ENCODE data around the gene ZNRF1.

DNA sequence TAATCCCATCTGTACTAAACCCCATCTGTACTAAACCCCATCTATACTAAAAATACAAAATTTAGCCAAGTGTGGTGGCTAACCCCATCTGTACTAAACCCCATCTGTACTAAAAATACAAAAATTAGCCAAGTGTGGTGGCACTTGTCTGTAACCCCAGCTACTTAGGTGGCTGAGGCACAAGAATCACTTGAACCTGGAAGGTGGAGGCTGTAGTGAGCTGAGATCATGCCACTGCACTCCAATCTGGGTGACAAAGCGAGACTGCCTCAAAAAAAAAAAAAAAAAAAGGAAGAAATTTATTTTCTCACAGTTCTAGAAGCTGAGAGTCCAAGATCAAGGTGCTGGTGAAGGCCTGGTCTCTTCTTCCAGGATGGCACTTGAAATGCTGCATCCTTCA lies 161.6 kb downstream of the ZNRF1 start:
- TF ChIP-seq CREB1 (IDR thresholded peaks at IDR 0.05; ENCODE audit: low read depth) (no peak), ZBTB7A (IDR thresholded peaks at IDR 0.05; ENCODE audit: low read depth) (no peak), YY1 (IDR thresholded peaks at IDR 0.05; ENCODE audit: low read depth) (no peak), MAX (IDR thresholded peaks at IDR 0.05) (no peak), RAD21 (IDR thresholded peaks at IDR 0.05; ENCODE audit: low read depth) (no peak), EP300 (IDR thresholded peaks at IDR 0.05; ENCODE audit: borderline replicate concordance) (no peak), TCF12 (IDR thresholded peaks at IDR 0.05; ENCODE audit: low read depth) (no peak), CEBPB (IDR thresholded peaks at IDR 0.05) (no peak), NFIC (IDR thresholded peaks at IDR 0.05) (no peak), EGR1 (IDR thresholded peaks at IDR 0.05) (no peak)
- TF ChIP-seq, protein P1, sequence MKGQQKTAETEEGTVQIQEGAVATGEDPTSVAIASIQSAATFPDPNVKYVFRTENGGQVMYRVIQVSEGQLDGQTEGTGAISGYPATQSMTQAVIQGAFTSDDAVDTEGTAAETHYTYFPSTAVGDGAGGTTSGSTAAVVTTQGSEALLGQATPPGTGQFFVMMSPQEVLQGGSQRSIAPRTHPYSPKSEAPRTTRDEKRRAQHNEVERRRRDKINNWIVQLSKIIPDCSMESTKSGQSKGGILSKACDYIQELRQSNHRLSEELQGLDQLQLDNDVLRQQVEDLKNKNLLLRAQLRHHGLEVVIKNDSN (IDR thresholded peaks at IDR 0.05) = no peak
- TF ChIP-seq, protein P2, sequence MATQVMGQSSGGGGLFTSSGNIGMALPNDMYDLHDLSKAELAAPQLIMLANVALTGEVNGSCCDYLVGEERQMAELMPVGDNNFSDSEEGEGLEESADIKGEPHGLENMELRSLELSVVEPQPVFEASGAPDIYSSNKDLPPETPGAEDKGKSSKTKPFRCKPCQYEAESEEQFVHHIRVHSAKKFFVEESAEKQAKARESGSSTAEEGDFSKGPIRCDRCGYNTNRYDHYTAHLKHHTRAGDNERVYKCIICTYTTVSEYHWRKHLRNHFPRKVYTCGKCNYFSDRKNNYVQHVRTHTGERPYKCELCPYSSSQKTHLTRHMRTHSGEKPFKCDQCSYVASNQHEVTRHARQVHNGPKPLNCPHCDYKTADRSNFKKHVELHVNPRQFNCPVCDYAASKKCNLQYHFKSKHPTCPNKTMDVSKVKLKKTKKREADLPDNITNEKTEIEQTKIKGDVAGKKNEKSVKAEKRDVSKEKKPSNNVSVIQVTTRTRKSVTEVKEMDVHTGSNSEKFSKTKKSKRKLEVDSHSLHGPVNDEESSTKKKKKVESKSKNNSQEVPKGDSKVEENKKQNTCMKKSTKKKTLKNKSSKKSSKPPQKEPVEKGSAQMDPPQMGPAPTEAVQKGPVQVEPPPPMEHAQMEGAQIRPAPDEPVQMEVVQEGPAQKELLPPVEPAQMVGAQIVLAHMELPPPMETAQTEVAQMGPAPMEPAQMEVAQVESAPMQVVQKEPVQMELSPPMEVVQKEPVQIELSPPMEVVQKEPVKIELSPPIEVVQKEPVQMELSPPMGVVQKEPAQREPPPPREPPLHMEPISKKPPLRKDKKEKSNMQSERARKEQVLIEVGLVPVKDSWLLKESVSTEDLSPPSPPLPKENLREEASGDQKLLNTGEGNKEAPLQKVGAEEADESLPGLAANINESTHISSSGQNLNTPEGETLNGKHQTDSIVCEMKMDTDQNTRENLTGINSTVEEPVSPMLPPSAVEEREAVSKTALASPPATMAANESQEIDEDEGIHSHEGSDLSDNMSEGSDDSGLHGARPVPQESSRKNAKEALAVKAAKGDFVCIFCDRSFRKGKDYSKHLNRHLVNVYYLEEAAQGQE (IDR thresholded peaks at IDR 0.05; ENCODE audit: low read depth) = no peak

Measured in Ishikawa (cell line).